Activated gamma-delta T cell treated with anti-CD3 and anti-CD28 coated beads, Interleukin-2, amount 50 U/mL, for 16 hours (primary cell): ENCODE measurements around the gene SGCG.
"Not testable (repeated sequence)": the region's sequence is repeated elsewhere in the genome, so short reads cannot be mapped to it uniquely, and the experiment has no call there.

Source experiments
- DNase-seq: peaks from one replicate; pipeline ENCODE4 v3.0.0-alpha.2; 2020; ENCODE audit warnings: low read depth

SGCG gene

DNA sequence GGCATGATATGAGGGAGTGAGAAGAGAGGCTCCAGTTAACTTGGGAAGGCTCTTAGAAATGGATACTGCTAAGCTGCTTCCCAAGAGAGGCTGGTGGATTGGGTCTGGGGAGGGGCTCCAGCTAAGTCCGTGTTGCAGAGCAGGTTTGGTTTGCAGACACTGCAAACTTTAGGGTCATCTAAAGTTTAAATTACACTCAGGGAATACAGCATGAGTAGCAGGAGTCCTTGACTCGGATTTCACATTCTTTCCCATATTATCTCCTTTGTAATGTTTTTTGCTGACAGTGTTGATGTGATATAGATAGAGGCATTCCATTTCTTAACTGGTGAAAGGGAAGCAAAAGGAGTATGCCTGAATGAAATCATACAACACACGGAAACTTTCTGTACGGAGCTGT lies 31.9 kb downstream of the SGCG start:
- DNase-seq = no peak

DNA sequence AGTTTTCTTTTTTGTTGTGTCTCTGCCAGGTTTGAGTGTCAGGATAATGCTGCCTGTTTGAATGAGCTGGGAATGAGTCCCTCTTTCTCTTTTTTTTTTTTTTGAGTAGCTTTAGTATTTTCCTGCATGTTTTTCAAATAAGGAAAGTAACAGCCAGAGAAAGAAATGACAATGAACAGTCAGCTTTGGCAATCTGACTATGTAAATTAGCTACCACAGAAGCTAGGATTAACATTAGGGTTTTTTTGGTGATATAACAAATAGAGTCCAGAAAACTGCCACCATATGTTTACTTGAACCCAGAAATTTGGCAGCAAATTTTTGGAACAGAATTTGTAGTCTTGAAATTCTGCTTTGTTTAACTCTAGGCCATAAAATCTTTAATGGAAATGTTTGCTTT lies 50.5 kb downstream of the SGCG start:
- DNase-seq = no peak

GRCh38 chr13:23235994-23236393 lies 55.2 kb downstream of the SGCG start:
- no peak for DNase-seq

- no peak for DNase-seq
These were observed 62.3 kb downstream of the SGCG start for GRCh38 chr13:23243066-23243465.

DNA sequence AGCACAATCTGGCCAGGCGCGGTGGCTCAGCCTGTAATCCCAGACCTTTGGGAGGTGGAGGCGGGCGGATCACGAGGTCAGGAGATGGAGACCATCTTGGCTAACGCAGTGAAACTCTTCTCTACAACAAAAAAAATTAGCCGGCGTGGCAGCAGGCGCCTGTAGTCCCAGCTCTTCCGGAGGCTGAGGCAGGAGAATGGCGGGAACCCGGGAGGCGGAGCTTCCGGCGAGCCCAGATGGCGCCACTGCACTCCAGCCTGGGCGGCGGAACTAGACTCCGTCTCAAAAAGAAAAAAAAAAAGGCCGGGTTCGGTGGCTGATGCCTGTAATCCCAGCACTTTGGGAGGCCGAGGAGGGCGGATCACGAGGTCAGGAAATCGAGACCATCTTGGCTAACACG lies 67.6 kb downstream of the SGCG start:
- not testable (repeated sequence) for DNase-seq

GRCh38 chr13:23254506-23254905 lies 73.7 kb downstream of the SGCG start:
- DNase-seq = no peak

DNA sequence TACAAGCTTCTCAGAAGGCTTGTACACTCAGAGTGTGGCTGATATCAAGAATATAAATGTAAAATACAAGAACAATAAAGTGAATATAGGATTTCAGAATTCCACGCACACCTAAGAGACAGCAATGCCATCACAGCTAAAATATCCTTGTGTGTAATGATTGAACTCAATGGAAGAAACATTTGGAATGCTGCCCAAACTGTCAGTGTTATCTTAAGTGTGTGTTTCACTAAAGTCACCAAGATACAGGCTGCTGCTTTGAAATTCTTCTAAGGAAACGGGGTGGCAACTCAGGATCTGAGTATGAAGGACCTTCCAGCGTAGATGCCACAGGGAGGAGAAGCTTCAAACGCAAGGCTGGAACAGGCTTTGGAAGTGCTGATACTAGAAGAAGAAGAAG lies 86.8 kb downstream of the SGCG start:
- DNase-seq = no peak

DNA sequence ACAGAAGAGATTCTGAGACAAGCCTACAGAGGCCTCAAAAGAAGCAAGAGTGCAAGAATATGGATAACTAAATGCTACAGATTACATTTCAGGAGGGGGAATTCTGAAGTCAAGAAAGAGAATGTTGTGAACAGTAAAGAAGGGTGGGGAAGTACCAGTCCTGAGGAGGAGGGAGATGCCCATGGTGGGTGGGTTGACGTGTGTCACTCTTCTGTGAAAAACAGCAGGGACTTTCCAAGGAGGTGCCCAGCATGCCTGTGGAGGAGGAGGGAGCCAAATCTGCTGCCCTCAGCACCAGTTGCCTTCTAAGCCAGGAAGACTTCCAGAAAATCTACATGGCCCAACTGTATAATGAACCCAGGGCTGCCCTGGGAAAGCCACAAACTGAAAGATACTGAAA lies 87.7 kb downstream of the SGCG start:
- DNase-seq = no peak

- no peak for DNase-seq
These were observed 90.6 kb downstream of the SGCG start for GRCh38 chr13:23271331-23271730.

- DNase-seq = no peak
These were observed 92.7 kb downstream of the SGCG start for GRCh38 chr13:23273498-23273897.

- no peak for DNase-seq
These were observed 98.5 kb downstream of the SGCG start for GRCh38 chr13:23279321-23279720.

DNA sequence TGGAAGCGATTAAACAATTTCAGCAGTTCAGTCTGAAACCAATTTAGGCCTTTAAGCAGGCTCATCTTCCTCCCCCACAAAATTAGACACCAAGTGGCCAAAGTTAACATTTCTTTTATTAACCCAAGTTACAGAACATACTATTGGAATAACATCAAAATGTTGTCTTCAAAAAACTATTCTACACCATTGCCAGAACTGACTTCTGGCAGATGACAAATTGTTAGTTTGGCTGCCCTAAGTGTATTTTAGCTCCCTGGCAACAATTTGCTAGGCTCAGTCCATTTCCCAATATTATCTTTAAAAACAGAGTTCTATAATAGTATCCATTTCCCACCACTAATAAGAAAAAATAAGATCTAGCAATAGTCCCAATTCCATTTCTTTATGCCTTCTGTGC lies 107.8 kb downstream of the SGCG start:
- no peak for DNase-seq

- no peak for DNase-seq
These were observed 108.2 kb downstream of the SGCG start for GRCh38 chr13:23288995-23289394.

DNA sequence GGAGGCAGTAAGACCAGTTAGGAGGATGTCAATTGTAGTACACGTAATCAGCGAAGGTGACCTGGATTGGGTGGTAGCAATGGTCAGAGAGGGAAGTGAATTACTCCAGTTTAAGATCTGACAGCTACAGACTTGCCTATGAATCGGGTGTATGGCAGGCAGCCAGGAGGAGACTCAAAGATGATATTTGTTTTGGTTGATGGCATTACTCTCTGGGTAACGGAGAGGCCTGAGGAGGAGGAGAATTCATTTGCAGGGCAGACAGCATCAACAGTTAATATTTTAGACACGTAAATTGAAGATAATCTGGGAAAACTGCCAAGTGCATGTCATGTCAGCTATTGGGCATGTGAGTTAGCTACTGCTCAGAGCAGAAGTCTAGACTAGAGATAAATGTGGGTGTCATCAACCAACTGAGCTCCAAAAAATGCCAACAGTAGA lies 109.2 kb downstream of the SGCG start:
- DNase-seq = no peak

DNA sequence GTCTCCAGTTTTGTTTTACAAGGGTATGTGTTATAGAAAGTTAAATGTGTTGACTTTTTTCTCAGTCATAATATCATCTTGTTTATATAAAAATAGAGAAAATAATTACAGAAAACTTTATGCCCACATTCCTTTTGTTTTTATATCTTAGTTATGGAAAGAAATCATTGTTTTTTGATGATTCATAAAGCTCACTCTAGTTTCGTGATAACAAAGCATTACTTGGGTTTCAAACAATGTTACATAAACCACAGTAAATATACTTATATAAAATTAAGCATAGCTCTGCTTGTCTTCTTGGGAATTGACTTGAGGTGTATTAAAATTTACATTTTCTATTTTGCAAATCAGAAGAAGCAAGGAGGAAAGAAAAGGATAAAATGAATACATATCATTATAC lies 111.8 kb downstream of the SGCG start:
- DNase-seq = no peak

GRCh38 chr13:23314837-23315236 lies 134.1 kb downstream of the SGCG start:
- not testable (repeated sequence) for DNase-seq

- DNase-seq = no peak
These were observed 139.1 kb downstream of the SGCG start for GRCh38 chr13:23319883-23320224.

GRCh38 chr13:23320926-23321534 lies 140.3 kb downstream of the SGCG start:
- DNase-seq = no peak

DNA sequence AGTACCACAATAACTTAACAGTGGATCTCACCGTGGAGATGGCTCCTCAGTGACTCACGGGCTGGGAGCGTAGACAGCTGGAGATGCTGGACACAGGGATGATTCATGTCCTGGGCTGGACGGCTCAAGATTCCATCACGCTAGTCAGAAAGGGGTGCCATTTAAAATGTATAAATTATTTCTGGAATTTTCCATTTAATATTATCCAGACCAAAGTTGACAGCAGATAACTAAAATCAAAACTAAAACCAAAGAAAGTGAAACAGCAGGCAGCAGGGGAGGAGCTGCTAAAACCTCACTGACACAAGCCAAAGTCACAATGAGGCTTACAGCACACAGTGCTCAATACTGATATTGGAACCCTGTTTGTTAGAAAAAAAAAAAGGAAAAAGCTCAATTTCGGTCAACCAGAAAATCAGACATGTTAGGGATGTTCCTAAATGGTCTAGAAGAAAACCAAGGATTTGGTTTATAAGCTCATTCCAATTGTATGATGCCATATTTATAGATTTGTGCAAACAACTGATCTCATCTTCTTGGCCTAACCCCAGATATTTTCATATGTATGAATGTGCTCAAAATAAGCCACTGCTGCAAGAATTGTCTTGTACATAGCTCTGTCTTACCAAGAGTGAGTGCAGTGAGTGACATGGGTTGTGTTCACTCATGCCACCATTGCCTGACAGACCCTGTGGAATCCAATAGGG lies 140.9 kb downstream of the SGCG start:
- DNase-seq = no peak

DNA sequence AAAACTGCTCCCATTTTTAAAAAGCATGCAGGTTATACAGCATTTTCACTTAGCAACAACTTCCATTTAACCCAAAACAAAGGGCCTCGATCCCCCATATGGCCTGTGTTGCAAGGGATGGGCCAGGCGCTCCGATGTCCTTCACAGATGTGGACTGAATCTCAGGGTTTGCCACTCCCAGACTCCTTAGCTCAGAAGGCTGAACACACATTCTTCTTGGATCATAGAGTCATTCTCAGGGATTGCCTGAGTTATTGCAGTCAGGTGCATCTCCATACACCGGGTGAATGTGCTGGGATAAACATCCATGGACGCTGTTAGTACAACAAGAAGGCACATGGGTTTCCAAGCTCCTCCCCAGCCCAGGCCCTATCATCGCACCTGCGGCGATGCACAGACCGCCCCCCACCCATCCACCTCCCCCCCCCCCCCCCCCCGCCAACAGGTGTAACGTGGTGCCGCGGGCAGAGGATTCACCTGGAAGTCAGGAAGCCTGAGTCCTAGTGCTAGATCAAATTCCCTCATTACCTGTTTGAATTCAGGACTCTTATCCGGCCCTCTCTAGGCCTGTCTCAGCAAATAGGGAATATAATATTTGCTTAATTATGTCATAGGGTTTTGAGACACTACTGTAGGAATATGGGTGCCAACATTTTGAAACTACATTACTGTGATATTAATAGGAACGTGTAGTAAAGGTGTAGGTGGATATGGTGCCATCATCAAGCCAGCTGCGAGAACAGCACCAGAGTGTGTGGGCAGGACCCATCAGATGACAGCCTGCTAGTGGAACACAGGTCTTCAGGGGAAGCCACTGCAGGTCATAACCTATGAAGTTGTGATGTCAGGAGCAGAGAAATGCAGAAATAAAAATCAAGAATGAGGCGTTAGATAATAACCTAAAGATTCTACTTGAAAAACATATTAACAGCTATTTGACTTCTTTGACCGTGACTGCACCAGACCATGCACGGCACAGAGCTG lies 141.9 kb downstream of the SGCG start:
- DNase-seq = no peak

DNA sequence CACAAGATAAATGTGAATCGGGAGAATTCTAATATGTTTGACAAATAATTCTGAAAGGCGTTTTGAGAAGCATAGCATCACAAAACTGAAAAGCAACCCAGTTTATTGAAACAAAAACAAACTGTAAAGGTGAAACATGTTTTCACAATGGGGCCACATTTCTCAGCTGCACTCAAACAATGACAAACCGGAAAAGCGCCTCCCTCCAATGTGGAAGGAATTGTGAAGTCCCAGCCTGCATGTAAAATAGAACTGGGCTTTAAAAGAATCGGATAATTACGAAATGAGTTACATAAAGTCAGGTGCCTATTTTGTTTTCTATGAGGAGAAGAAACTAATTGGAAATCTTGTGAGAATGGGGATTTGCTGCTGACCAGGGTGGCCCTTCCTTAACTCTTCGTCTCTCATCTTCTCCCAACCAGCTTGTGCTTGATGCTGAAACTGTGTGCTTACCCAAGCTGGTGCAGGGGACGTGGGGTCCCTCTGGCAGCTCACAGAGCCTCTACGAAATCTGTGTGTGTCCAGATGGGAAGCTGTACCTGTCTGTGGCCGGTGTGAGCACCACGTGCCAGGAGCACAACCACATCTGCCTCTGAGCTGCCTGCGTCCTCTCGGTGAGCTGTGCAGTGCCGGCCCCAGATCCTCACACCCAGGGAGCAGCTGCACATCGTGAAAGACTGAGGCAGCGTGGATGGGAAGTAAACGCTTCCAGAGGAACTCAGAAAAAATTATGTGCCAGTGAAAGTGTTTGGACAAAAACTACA lies 143.3 kb downstream of the SGCG start:
- DNase-seq = no peak

DNA sequence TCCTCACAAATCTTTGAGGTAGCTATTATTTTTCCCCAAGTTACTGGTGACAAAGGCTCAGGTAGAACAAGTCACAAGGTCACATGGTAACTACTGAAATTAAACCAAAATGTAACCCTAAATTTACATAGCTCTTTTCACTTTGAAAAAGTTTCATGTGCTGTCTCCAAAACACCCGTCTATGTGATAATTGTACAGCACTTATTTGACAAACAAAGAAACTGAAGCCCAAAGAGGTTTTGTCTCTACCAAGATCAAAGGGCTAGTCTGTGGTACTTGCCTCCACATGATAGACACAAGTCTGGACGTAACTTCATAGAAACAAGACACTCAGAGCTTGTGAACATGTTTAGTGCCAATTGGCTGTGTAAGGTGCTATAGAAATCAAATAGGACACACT lies 144.4 kb downstream of the SGCG start:
- no peak for DNase-seq
